Endodermal cell (in vitro differentiated cells): ENCODE measurements around the gene ANKRD35. TPM values are rescaled to one million over a fixed set of nuclear protein-coding genes. Genes with fewer than 3 reads are reported as not detected.

Experiments
- DNase-seq: peaks from one replicate; pipeline ENCODE4 v3.0.0-alpha.2; 2017
- H3K27ac ChIP-seq: 2 replicates; pipeline ENCODE4 v1.5.1; 2013; ENCODE audit warnings: mild to moderate bottlenecking, low read depth, low read length, moderate library complexity
- H3K27me3 ChIP-seq: 2 replicates; pipeline ENCODE4 v1.6.1; 2013; ENCODE audit warnings: mild to moderate bottlenecking, low read length, moderate library complexity; ENCODE audit not compliant: insufficient read depth, control insufficient read depth, poor library complexity, severe bottlenecking
- H3K36me3 ChIP-seq: 2 replicates; pipeline ENCODE4 v1.7.0; 2013; ENCODE audit warnings: mild to moderate bottlenecking, low read length, moderate library complexity; ENCODE audit not compliant: control insufficient read depth, insufficient read depth
- H3K4me1 ChIP-seq: one replicate; pipeline ENCODE4 v1.7.0; 2013; ENCODE audit warnings: low read length; ENCODE audit not compliant: control insufficient read depth, insufficient read depth
- H3K4me3 ChIP-seq: 2 replicates; pipeline ENCODE4 v1.5.1; 2013; ENCODE audit warnings: mild to moderate bottlenecking, low read length, moderate library complexity
- H3K9ac ChIP-seq: 2 replicates; pipeline ENCODE4 v1.6.1; 2013; ENCODE audit warnings: mild to moderate bottlenecking, low read length, moderate library complexity; ENCODE audit not compliant: poor library complexity, severe bottlenecking; ENCODE audit errors: extremely low read depth
- H3K9me3 ChIP-seq: 2 replicates; pipeline ENCODE4 v1.6.1; 2013; ENCODE audit warnings: mild to moderate bottlenecking, low read length, moderate library complexity; ENCODE audit not compliant: control insufficient read depth
- H3K27ac Mint-ChIP-seq: 2 replicates; pipeline ENCODE4 v1.8.0; 2020; ENCODE audit warnings: mixed read lengths
- H3K27me3 Mint-ChIP-seq: 2 replicates; pipeline ENCODE4 v1.8.0; 2021; ENCODE audit warnings: mild to moderate bottlenecking, mixed read lengths; ENCODE audit not compliant: insufficient read depth
- H3K36me3 Mint-ChIP-seq: 2 replicates; pipeline ENCODE4 v1.8.0; 2020; ENCODE audit warnings: low read depth, mixed read lengths
- H3K4me1 Mint-ChIP-seq: 2 replicates; pipeline ENCODE4 v1.8.0; 2020; ENCODE audit warnings: mixed read lengths
- H3K4me3 Mint-ChIP-seq: 2 replicates; pipeline ENCODE4 v1.8.0; 2020; ENCODE audit warnings: mild to moderate bottlenecking, moderate library complexity, mixed read lengths
- H3K9me3 Mint-ChIP-seq: 2 replicates; pipeline ENCODE4 v1.8.0; 2020; ENCODE audit warnings: mild to moderate bottlenecking, mixed read lengths
- WGBS, 2 experiments: methylation state at CpG; one replicate each; pipeline versions ENCODE4 v1.1.5 to v1.1.7; 2013; ENCODE audit warnings: missing lambda C conversion rate in 2 of 2, mixed read lengths in 1 of 2; ENCODE audit not compliant: insufficient coverage in 1 of 2, insufficient read length in 1 of 2; 5-methylcytosine and 5-hydroxymethylcytosine counted together
- total RNA-seq, 2 donors: library from RNA; stranded (reverse); fragmentation: NEBNext Ultra II Directional in 1 of 2; extraction: Animal tissue kit (Norgen Biotek cat#: 25700) in 1 of 2; gene quantifications; 2 replicates in 1 of 2; 3 replicates in 1 of 2; pipeline ENCODE4 v1.2.1, GENCODE V29; 2021
- TF ChIP-seq, protein P1 (sequence below): fragments of 200-600 bp; sonication (generic); conservative IDR thresholded peaks from 2 replicates; pipeline ENCODE4 v1.5.0; 2021; ENCODE audit warnings: antibody characterized with exemption, mild to moderate bottlenecking

ANKRD35 gene
- total RNA-seq, 2 donors from 2014 or later, result 0.88 to 1.4 TPM

DNA sequence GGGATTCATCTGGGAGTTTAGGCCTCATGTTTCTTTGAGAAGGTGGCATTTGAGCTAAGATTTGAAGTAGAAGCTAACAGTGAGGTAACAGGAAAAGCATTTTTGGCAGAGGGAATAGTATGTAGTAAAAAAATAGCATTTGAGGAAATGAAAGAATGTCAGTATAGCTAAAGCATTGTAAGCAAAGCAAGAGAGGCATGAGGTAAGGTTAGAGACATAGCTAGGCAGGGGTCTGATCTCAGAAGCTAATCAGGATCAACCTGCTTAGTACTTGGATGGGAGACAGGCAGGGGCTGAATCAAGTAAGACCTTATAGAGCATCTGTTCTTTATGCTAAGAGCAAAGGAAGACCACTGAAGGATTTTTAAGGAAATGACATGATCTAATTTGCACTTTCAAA is 57.7 kb downstream of the ANKRD35 start:
- Mint-ChIP-seq H3K4me1 (peaks cover 6% of the 10 kb centered on the region), H3K36me3 (peaks cover 65% of the 10 kb centered on the region), H3K27me3 (no peaks in the 10 kb centered on the region), H3K4me3 (no peak overlapping the region), H3K27ac (no peak overlapping the region), H3K9me3 (no peaks in the 10 kb centered on the region)
- H3K27ac ChIP-seq, result no peak overlapping the region
- no peaks in the 10 kb centered on the region for H3K9me3 ChIP-seq
- TF ChIP-seq, protein P1, sequence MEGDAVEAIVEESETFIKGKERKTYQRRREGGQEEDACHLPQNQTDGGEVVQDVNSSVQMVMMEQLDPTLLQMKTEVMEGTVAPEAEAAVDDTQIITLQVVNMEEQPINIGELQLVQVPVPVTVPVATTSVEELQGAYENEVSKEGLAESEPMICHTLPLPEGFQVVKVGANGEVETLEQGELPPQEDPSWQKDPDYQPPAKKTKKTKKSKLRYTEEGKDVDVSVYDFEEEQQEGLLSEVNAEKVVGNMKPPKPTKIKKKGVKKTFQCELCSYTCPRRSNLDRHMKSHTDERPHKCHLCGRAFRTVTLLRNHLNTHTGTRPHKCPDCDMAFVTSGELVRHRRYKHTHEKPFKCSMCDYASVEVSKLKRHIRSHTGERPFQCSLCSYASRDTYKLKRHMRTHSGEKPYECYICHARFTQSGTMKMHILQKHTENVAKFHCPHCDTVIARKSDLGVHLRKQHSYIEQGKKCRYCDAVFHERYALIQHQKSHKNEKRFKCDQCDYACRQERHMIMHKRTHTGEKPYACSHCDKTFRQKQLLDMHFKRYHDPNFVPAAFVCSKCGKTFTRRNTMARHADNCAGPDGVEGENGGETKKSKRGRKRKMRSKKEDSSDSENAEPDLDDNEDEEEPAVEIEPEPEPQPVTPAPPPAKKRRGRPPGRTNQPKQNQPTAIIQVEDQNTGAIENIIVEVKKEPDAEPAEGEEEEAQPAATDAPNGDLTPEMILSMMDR, result no peak
- no peak overlapping the region for H3K9ac ChIP-seq
- H3K27me3 ChIP-seq, result no peaks in the 10 kb centered on the region
- no peaks in the 10 kb centered on the region for H3K4me1 ChIP-seq
- no peak for DNase-seq
- H3K36me3 ChIP-seq, result peaks cover 68% of the 10 kb centered on the region
- H3K4me3 ChIP-seq, result no peak overlapping the region

DNA sequence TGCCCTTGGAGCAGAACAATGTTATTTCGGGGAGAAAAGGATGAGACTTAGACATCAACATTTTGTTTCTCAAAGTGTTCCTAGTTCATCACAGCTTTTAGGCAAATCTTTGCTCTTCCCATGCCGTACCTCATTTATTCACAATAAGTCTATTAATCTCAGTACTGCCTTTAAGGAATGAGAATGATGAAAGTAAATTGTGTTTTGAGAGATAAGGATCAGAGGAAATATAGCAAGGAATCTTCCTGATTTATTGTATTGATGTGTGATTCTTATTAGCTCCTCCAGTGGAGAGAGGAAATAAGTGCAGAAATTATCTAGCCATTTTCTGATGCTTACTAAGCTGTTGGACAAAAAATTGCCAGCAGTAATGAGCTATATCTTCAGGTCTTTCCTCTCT is 59.6 kb downstream of the ANKRD35 start:
- no peak for DNase-seq
- 96 to 100% methylated on average over 1 of the region's 2 CpGs for WGBS, 2 experiments
- H3K4me1 ChIP-seq, result no peaks in the 10 kb centered on the region
- Mint-ChIP-seq H3K27ac (no peak overlapping the region), H3K27me3 (no peaks in the 10 kb centered on the region), H3K36me3 (peaks cover 52% of the 10 kb centered on the region), H3K4me3 (peak overlapping the region; percentile 99), H3K9me3 (no peaks in the 10 kb centered on the region), H3K4me1 (peaks cover 6% of the 10 kb centered on the region)
- no peaks in the 10 kb centered on the region for H3K27me3 ChIP-seq
- no peak overlapping the region for H3K9ac ChIP-seq
- H3K27ac ChIP-seq, result no peak overlapping the region
- no peaks in the 10 kb centered on the region for H3K9me3 ChIP-seq
- TF ChIP-seq, protein P1, result no peak
- peaks cover 52% of the 10 kb centered on the region for H3K36me3 ChIP-seq
- peak overlapping the region; percentile 97 for H3K4me3 ChIP-seq

DNA sequence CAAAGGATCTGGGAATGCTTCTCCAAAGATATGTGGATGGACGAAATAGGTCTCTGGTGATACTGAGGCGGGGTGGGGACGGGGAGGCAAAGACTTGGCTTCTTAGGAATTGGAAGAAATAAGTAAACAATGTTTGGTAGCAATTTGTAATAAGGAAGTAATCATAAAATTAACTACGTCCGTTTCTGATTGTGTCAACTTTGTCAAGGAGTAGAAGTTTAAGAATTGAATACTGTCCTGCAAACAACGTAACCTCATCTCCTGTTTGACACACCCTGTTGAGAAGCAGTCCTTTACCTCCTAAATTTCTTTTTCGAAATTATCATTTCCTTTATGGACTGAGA is 61.2 kb downstream of the ANKRD35 start:
- Histone ChIP-seq H3K27ac (peak overlapping the region; percentile 96), H3K9ac (peak overlapping the region; percentile 90), H3K4me1 (no peaks in the 10 kb centered on the region), H3K27me3 (no peaks in the 10 kb centered on the region), H3K4me3 (peak overlapping the region; percentile 97), H3K36me3 (peaks cover 36% of the 10 kb centered on the region), H3K9me3 (no peaks in the 10 kb centered on the region)
- TF ChIP-seq, protein P1, result no peak
- Mint-ChIP-seq H3K4me3 (peak overlapping the region; percentile 99), H3K4me1 (peaks cover 6% of the 10 kb centered on the region), H3K27ac (peak overlapping the region; percentile 98), H3K36me3 (peaks cover 37% of the 10 kb centered on the region), H3K27me3 (no peaks in the 10 kb centered on the region), H3K9me3 (no peaks in the 10 kb centered on the region)
- 3 to 6% methylated on average over 6 to 7 of the region's 7 CpGs for WGBS, 2 experiments
- DNase-seq, result no peak
